Measurements from ENCODE around the gene EEIG1. TPM values are rescaled to one million over a fixed set of nuclear protein-coding genes. Genes with fewer than 3 reads are reported as not detected.

The EEIG1 gene
- total RNA-seq, 1 donor from 2014 or later: 15.0 TPM

GRCh38 chr9:128001779-128002298 lies 21.1 kb upstream of the EEIG1 start:
- peak in 1 of 2 donors; percentile 81 for DNase-seq (ENCODE audit: low read depth in 2 of 2)

GRCh38 chr9:128001151-128001778 lies 20.5 kb upstream of the EEIG1 start:
- DNase-seq (ENCODE audit: low read depth in 2 of 2): no peak

- DNase-seq (ENCODE audit: low read depth in 2 of 2): no peak
Measured at GRCh38 chr9:127999461-127999860, 18.7 kb upstream of the EEIG1 start.

- no peak for DNase-seq (ENCODE audit: low read depth in 2 of 2)
Measured at GRCh38 chr9:127993721-127994120, 12.9 kb upstream of the EEIG1 start.

- DNase-seq (ENCODE audit: low read depth in 2 of 2): no peak
Measured at GRCh38 chr9:127991757-127992274, 11.0 kb upstream of the EEIG1 start.

GRCh38 chr9:127991017-127991756 lies 10.4 kb upstream of the EEIG1 start:
- peak; percentile 71 to 82 for DNase-seq (ENCODE audit: low read depth in 2 of 2)

GRCh38 chr9:127990554-127990953 lies 9.8 kb upstream of the EEIG1 start:
- no peak for DNase-seq (ENCODE audit: low read depth in 2 of 2)

GRCh38 chr9:127989094-127989493 lies 8.3 kb upstream of the EEIG1 start:
- no peak for DNase-seq (ENCODE audit: low read depth in 2 of 2)

GRCh38 chr9:127987103-127987614 lies 6.4 kb upstream of the EEIG1 start:
- no peak for DNase-seq (ENCODE audit: low read depth in 2 of 2)

- DNase-seq (ENCODE audit: low read depth in 2 of 2): no peak
Measured at GRCh38 chr9:127985011-127985410, 4.2 kb upstream of the EEIG1 start.

- DNase-seq (ENCODE audit: low read depth in 2 of 2): no peak
Measured at GRCh38 chr9:127983847-127984289, 3.1 kb upstream of the EEIG1 start.

GRCh38 chr9:127982912-127983311 lies 2.1 kb upstream of the EEIG1 start:
- DNase-seq (ENCODE audit: low read depth in 2 of 2): no peak

GRCh38 chr9:127981559-127982121 lies 851 bp upstream of the EEIG1 start:
- peak in 1 of 2 donors; percentile 18 for DNase-seq (ENCODE audit: low read depth in 2 of 2)

- peak in 1 of 2 donors; percentile 34 for DNase-seq (ENCODE audit: low read depth in 2 of 2)
Measured at GRCh38 chr9:127980060-127980705, 606 bp downstream of the EEIG1 start.

- DNase-seq (ENCODE audit: low read depth in 2 of 2): peak in 1 of 2 donors; percentile 32
Measured at GRCh38 chr9:127979333-127980059, 1.3 kb downstream of the EEIG1 start.

- no peak for DNase-seq (ENCODE audit: low read depth in 2 of 2)
Measured at GRCh38 chr9:127979015-127979332, 1.8 kb downstream of the EEIG1 start.

- no peak for DNase-seq (ENCODE audit: low read depth in 2 of 2)
Measured at GRCh38 chr9:127977884-127978647, 2.7 kb downstream of the EEIG1 start.

GRCh38 chr9:127977009-127977883 lies 3.5 kb downstream of the EEIG1 start:
- DNase-seq (ENCODE audit: low read depth in 2 of 2): no peak

GRCh38 chr9:127976498-127976897 lies 4.3 kb downstream of the EEIG1 start:
- DNase-seq (ENCODE audit: low read depth in 2 of 2): no peak
